GM13976 (cell line): Measurements from ENCODE around the gene MPEG1.
A peak's percentile ranks its signal among the peaks of the same experiment; 100 is the strongest.

Source experiments
- DNase-seq: peaks from one replicate; pipeline ENCODE4 v3.0.0; 2012; ENCODE audit warnings: low spot score
- in situ Hi-C: fragments of 300-500 bp; cut with MboI; formaldehyde crosslinking; loops from one replicate; pipeline ENCODE4 v1.12.0; 2022; ENCODE audit warnings: low sequenced_read_pairs, mixed read lengths, inconsistent platforms; ENCODE audit not compliant: unreplicated experiment
- TF ChIP-seq, protein P1 (sequence below): IDR thresholded peaks from 2 replicates; pipeline ENCODE4 v1.5.1; 2012; ENCODE audit warnings: borderline replicate concordance, mild to moderate bottlenecking; ENCODE audit not compliant: insufficient read depth; ENCODE audit errors: extremely low read depth, missing control alignments, control extremely low read depth

Gene MPEG1

GRCh38 chr11:59214141-59214893, 1.6 kb upstream of the MPEG1 start:
- in situ Hi-C loops, result no loop called here
- DNase-seq, result no peak
- TF ChIP-seq, protein P1, sequence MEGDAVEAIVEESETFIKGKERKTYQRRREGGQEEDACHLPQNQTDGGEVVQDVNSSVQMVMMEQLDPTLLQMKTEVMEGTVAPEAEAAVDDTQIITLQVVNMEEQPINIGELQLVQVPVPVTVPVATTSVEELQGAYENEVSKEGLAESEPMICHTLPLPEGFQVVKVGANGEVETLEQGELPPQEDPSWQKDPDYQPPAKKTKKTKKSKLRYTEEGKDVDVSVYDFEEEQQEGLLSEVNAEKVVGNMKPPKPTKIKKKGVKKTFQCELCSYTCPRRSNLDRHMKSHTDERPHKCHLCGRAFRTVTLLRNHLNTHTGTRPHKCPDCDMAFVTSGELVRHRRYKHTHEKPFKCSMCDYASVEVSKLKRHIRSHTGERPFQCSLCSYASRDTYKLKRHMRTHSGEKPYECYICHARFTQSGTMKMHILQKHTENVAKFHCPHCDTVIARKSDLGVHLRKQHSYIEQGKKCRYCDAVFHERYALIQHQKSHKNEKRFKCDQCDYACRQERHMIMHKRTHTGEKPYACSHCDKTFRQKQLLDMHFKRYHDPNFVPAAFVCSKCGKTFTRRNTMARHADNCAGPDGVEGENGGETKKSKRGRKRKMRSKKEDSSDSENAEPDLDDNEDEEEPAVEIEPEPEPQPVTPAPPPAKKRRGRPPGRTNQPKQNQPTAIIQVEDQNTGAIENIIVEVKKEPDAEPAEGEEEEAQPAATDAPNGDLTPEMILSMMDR, result no peak

DNA sequence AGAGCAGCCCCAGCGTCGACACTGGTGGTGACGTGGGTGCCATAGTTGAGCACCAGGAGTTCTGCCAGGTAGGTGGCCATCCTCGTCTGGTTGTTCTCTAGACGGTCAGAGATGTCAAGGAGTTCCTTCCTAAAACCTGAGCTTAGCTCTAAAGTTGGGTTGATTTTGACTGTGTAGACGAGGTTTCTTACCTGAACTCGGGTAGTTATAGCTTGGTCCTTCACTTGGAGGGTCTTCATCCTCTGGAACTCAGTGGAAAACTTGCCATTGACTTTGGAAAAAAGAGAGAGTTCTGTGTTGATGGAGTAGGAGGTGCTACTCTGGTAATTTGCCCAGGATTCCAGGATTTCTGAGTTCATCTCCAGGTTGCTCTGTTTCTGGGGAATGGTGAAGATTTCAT, 505 bp downstream of the MPEG1 start:
- in situ Hi-C loops, result no loop called here
- TF ChIP-seq, protein P1, result no peak
- DNase-seq, result no peak

DNA sequence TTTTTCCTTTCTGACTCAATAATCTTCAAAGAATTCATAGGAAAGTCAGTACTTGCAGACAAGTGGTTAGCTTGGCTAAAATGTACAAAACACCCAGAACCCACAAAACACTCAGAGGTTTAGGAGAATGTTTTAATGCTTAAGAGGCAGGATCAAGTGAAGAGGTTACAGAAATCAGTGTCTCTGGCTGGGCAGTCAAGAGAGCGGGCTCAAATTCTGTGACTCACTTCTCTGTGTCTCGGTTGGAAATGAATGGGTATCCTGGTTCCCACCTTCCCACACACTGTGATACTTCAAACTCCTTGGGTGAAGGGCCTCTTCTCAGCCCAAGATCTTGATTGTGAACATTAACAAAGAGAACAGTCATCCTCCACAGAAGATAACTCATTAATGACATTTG, 3.8 kb downstream of the MPEG1 start:
- in situ Hi-C loops, result loop anchor here (5.0 kb wide), 1 partner anchor 37 kb away; the partner anchor contains the start of gene DTX4
- TF ChIP-seq, protein P1, result no peak
- DNase-seq, result no peak

GRCh38 chr11:59207988-59208451, 4.7 kb downstream of the MPEG1 start:
- TF ChIP-seq, protein P1, result peak; percentile 64
- peak; percentile 64 for DNase-seq
- in situ Hi-C loops, result loop anchor here (5.0 kb wide), 1 partner anchor 36 kb away; the partner anchor contains the start of gene DTX4

DNA sequence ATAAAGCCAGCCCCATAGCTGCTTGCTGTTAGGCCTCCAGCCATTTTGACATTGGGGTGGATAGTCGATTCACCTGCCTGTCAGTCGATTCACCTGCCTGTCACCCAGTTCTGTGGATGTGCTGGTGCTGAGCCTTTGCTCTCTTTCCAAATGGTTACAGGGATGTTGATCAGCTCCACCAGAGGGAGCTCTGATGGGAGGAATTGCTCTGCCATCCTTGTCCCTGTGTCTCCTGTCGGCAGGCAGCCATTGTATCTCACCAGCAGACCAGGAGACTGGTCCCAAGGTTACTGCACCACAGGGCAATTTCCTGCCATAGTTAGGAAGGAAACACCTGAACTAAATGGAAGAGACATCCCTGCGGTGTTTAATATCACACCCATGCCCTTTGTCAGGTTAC, 6.1 kb downstream of the MPEG1 start:
- TF ChIP-seq, protein P1, result peak; percentile 44
- no peak for DNase-seq
- in situ Hi-C loops, result loop anchor here (5.0 kb wide), 1 partner anchor 34 kb away; the partner anchor contains the start of gene DTX4

DNA sequence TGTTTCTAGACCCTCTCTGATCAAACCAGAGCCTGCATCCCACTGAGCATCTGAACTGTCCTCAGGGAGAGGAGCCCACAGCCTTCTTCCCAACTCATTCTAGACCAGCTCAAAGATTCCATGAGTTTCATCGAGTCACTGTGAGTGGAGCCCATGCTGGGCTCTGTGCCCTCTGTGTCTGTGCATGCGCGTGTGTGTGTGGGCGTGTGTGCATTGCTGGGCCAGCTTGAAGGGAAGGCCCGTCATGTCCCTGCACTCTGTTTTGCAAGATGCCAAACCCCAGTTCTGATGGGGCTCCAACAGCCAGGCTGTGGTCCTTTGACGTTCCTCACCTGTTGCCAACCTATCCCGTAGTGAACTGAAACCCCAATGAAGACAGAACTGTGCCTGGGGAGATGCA, 7.1 kb downstream of the MPEG1 start:
- in situ Hi-C loops, result loop anchor here (5.0 kb wide), 1 partner anchor 33 kb away; the partner anchor contains the start of gene DTX4
- TF ChIP-seq, protein P1, result no peak
- no peak for DNase-seq
